ENCODE measurements around the gene BCL2L14. TPM values are rescaled to one million over a fixed set of nuclear protein-coding genes. Genes with fewer than 3 reads are reported as not detected.
A peak's percentile ranks its signal among the peaks of the same experiment; 100 is the strongest.

The BCL2L14 gene
- total RNA-seq, 1 experiment from 2014 or later: 0.90 TPM

DNA sequence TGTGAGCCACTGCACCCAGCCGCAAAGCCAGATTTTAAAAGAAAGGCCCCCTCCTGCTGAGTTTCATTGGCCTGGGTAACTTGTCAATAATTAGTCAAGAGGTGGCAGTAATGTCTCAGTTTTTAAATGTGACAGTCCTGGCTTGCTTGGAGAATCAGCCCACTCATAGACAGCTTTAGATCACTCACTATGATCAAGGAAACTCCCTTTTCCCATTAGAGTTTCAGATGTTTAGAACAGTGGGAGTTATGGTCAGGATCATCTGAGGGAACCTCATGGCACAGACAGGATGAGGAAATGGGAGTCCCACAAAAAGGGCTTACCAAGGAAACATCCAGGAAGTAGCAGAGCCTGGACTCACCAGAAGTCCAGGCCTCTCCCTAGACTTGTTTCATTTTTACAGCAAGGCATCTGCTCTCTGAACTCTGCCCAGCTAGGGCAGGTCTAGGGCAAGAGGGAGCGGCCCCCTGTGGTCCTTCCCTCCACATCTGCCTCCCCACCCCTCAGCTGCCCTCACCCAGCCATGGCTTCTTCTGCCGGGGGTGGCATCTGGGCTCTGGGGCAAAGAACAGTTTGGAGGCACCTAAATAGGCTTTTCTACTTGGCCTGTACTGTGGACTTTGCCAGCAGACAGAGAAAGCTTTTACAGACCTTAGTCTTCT, 11.2 kb downstream of the BCL2L14 start:
- peaks cover 3% of the 10 kb centered on the region; the same call in 1 of the 2 replicates for H3K9me3 Mint-ChIP-seq
- H3K4me1 Mint-ChIP-seq: peaks cover 30% of the 10 kb centered on the region
- TF ChIP-seq SMAD3 (CRISPR knock-in tag; IDR thresholded peaks at IDR 0.05; ENCODE audit: borderline replicate concordance): no peak
- TF ChIP-seq PRDM15 (CRISPR knock-in tag; IDR thresholded peaks at IDR 0.05): no peak
- TF ChIP-seq EMX1 (CRISPR knock-in tag; IDR thresholded peaks at IDR 0.05): no peak
- TF ChIP-seq E2F5 (CRISPR knock-in tag; IDR thresholded peaks at IDR 0.05): no peak
- TF ChIP-seq, protein P1, sequence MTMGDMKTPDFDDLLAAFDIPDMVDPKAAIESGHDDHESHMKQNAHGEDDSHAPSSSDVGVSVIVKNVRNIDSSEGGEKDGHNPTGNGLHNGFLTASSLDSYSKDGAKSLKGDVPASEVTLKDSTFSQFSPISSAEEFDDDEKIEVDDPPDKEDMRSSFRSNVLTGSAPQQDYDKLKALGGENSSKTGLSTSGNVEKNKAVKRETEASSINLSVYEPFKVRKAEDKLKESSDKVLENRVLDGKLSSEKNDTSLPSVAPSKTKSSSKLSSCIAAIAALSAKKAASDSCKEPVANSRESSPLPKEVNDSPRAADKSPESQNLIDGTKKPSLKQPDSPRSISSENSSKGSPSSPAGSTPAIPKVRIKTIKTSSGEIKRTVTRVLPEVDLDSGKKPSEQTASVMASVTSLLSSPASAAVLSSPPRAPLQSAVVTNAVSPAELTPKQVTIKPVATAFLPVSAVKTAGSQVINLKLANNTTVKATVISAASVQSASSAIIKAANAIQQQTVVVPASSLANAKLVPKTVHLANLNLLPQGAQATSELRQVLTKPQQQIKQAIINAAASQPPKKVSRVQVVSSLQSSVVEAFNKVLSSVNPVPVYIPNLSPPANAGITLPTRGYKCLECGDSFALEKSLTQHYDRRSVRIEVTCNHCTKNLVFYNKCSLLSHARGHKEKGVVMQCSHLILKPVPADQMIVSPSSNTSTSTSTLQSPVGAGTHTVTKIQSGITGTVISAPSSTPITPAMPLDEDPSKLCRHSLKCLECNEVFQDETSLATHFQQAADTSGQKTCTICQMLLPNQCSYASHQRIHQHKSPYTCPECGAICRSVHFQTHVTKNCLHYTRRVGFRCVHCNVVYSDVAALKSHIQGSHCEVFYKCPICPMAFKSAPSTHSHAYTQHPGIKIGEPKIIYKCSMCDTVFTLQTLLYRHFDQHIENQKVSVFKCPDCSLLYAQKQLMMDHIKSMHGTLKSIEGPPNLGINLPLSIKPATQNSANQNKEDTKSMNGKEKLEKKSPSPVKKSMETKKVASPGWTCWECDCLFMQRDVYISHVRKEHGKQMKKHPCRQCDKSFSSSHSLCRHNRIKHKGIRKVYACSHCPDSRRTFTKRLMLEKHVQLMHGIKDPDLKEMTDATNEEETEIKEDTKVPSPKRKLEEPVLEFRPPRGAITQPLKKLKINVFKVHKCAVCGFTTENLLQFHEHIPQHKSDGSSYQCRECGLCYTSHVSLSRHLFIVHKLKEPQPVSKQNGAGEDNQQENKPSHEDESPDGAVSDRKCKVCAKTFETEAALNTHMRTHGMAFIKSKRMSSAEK (CRISPR knock-in tag; IDR thresholded peaks at IDR 0.05; ENCODE audit: borderline replicate concordance): no peak
- TF ChIP-seq ELF4 (CRISPR knock-in tag; IDR thresholded peaks at IDR 0.05; ENCODE audit: low read depth): no peak
- TF ChIP-seq, protein P2, sequence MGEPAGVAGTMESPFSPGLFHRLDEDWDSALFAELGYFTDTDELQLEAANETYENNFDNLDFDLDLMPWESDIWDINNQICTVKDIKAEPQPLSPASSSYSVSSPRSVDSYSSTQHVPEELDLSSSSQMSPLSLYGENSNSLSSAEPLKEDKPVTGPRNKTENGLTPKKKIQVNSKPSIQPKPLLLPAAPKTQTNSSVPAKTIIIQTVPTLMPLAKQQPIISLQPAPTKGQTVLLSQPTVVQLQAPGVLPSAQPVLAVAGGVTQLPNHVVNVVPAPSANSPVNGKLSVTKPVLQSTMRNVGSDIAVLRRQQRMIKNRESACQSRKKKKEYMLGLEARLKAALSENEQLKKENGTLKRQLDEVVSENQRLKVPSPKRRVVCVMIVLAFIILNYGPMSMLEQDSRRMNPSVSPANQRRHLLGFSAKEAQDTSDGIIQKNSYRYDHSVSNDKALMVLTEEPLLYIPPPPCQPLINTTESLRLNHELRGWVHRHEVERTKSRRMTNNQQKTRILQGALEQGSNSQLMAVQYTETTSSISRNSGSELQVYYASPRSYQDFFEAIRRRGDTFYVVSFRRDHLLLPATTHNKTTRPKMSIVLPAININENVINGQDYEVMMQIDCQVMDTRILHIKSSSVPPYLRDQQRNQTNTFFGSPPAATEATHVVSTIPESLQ (CRISPR knock-in tag; IDR thresholded peaks at IDR 0.05): no peak
- TF ChIP-seq, protein P3, sequence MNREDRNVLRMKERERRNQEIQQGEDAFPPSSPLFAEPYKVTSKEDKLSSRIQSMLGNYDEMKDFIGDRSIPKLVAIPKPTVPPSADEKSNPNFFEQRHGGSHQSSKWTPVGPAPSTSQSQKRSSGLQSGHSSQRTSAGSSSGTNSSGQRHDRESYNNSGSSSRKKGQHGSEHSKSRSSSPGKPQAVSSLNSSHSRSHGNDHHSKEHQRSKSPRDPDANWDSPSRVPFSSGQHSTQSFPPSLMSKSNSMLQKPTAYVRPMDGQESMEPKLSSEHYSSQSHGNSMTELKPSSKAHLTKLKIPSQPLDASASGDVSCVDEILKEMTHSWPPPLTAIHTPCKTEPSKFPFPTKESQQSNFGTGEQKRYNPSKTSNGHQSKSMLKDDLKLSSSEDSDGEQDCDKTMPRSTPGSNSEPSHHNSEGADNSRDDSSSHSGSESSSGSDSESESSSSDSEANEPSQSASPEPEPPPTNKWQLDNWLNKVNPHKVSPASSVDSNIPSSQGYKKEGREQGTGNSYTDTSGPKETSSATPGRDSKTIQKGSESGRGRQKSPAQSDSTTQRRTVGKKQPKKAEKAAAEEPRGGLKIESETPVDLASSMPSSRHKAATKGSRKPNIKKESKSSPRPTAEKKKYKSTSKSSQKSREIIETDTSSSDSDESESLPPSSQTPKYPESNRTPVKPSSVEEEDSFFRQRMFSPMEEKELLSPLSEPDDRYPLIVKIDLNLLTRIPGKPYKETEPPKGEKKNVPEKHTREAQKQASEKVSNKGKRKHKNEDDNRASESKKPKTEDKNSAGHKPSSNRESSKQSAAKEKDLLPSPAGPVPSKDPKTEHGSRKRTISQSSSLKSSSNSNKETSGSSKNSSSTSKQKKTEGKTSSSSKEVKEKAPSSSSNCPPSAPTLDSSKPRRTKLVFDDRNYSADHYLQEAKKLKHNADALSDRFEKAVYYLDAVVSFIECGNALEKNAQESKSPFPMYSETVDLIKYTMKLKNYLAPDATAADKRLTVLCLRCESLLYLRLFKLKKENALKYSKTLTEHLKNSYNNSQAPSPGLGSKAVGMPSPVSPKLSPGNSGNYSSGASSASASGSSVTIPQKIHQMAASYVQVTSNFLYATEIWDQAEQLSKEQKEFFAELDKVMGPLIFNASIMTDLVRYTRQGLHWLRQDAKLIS (CRISPR knock-in tag; IDR thresholded peaks at IDR 0.05; ENCODE audit: borderline replicate concordance): no peak
- TF ChIP-seq MYBL2 (CRISPR knock-in tag; IDR thresholded peaks at IDR 0.05): no peak
- CTCF ChIA-PET: interaction anchor here (0.7 to 1.4 kb wide), 6 partner anchors 10 to 501 kb away, joined by 3 to 7 read pairs (median 4); no protein-coding TSS in a partner anchor
- no peak overlapping the region for H3K27ac Mint-ChIP-seq
- DNase-seq (ENCODE audit: low spot score) (no peak), ATAC-seq (peak; percentile 74)
- POLR2A ChIA-PET: no interaction called here
- no peaks in the 10 kb centered on the region for H3K36me3 Mint-ChIP-seq
- H3K4me3 Mint-ChIP-seq: no peak overlapping the region
- no peaks in the 10 kb centered on the region for H3K27me3 Mint-ChIP-seq (ENCODE audit: low read depth)

Measured in WTC11 (cell line).